Neural cell (in vitro differentiated cells): Measurements from ENCODE around the gene TTC39B. TPM values are rescaled to one million over a fixed set of nuclear protein-coding genes. Genes with fewer than 3 reads are reported as not detected.

ENCODE experiments used
- H2AFZ ChIP-seq: fragments of 200-600, 300-800 bp; sonication (generic), shearing (Covaris generic); 2 replicates; pipeline ENCODE4 v1.6.0; 2014; ENCODE audit warnings: low read depth, mild to moderate bottlenecking, antibody characterized with exemption, low read length, moderate library complexity
- H3F3A ChIP-seq: fragments of 200-600 bp; shearing (Covaris generic); 2 replicates; pipeline ENCODE4 v1.6.1; 2016; ENCODE audit warnings: mild to moderate bottlenecking, moderate library complexity, mixed read lengths, antibody characterized with exemption, low read length; ENCODE audit not compliant: insufficient read depth, poor library complexity, severe bottlenecking
- H3K27ac ChIP-seq: fragments of 200-600, 300-800 bp; sonication (generic), shearing (Covaris generic); 2 replicates; pipeline ENCODE4 v1.5.1; 2014; ENCODE audit warnings: mild to moderate bottlenecking, low read length, moderate library complexity
- H3K27me3 ChIP-seq: fragments of 300-800, 200-600 bp; sonication (generic), shearing (Covaris generic); 2 replicates; pipeline ENCODE4 v1.6.0; 2014; ENCODE audit warnings: mild to moderate bottlenecking, low read depth, low read length, moderate library complexity; ENCODE audit not compliant: insufficient read depth
- H3K36me3 ChIP-seq: fragments of 300-800, 200-600 bp; sonication (generic), shearing (Covaris generic); 2 replicates; pipeline ENCODE4 v1.5.1; 2014; ENCODE audit warnings: mild to moderate bottlenecking, antibody characterized with exemption, low read length, moderate library complexity; ENCODE audit not compliant: insufficient read depth
- H3K4me2 ChIP-seq: fragments of 300-800, 200-600 bp; sonication (generic), shearing (Covaris generic); 2 replicates; pipeline ENCODE4 v1.6.0; 2014; ENCODE audit warnings: mild to moderate bottlenecking, low read length
- H3K4me3 ChIP-seq: fragments of 300-800, 200-600 bp; sonication (generic), shearing (Covaris generic); 2 replicates; pipeline ENCODE4 v1.5.1; 2014; ENCODE audit warnings: mild to moderate bottlenecking, low read length, moderate library complexity
- H3K79me2 ChIP-seq: fragments of 200-600 bp; shearing (Covaris generic); replicated peaks from 2 replicates; pipeline ENCODE4 v1.6.0; 2014; ENCODE audit warnings: mild to moderate bottlenecking, low read length, moderate library complexity; ENCODE audit not compliant: insufficient read depth
- H3K9ac ChIP-seq: fragments of 300-800, 200-600 bp; sonication (generic), shearing (Covaris generic); 2 replicates; pipeline ENCODE4 v1.6.1; 2016; ENCODE audit warnings: mild to moderate bottlenecking, low read length, mixed read lengths
- H3K9me2 ChIP-seq: fragments of 200-600 bp; shearing (Covaris generic); 2 replicates; pipeline ENCODE4 v1.6.1; 2016; ENCODE audit warnings: mild to moderate bottlenecking, low read length, mixed read lengths; ENCODE audit not compliant: insufficient read depth
- H3K9me3 ChIP-seq: fragments of 200-600, 300-800 bp; sonication (generic), shearing (Covaris generic); 2 replicates; pipeline ENCODE4 v1.6.1; 2016; ENCODE audit warnings: mild to moderate bottlenecking, mixed run types, low read length, moderate library complexity, mixed read lengths
- H4K20me1 ChIP-seq: fragments of 200-600 bp; shearing (Covaris generic); 2 replicates; pipeline ENCODE4 v1.6.1; 2016; ENCODE audit warnings: mild to moderate bottlenecking, mixed run types; ENCODE audit not compliant: insufficient read depth
- CTCF ChIP-seq: fragments of 450-650 bp; IDR thresholded peaks from 2 replicates; pipeline ENCODE4 v1.5.1; 2014; ENCODE audit warnings: antibody characterized with exemption, mild to moderate bottlenecking, moderate library complexity; ENCODE audit not compliant: poor library complexity, severe bottlenecking
- EP300 ChIP-seq: fragments of 450-650 bp; conservative IDR thresholded peaks from 2 replicates; pipeline ENCODE4 v1.6.1; 2014; ENCODE audit warnings: antibody characterized with exemption, mild to moderate bottlenecking, moderate library complexity; ENCODE audit not compliant: poor library complexity, severe bottlenecking
- EZH2 ChIP-seq: fragments of 200-600, 300-800 bp; shearing (Covaris generic), sonication (generic); IDR thresholded peaks from 2 replicates; pipeline ENCODE4 v1.6.1; 2014; ENCODE audit warnings: antibody characterized with exemption, low read length, borderline replicate concordance, mild to moderate bottlenecking; ENCODE audit not compliant: insufficient read depth, poor library complexity, severe bottlenecking
- MXI1 ChIP-seq: fragments of 450-650 bp; conservative IDR thresholded peaks from 2 replicates; pipeline ENCODE4 v1.6.1; 2014; ENCODE audit warnings: antibody characterized with exemption, mild to moderate bottlenecking; ENCODE audit not compliant: poor library complexity, severe bottlenecking
- POLR2AphosphoS5 ChIP-seq: IDR thresholded peaks from 2 replicates; pipeline ENCODE4 v1.6.1; 2012
- RAD21 ChIP-seq: fragments of 450-650 bp; conservative IDR thresholded peaks from 2 replicates; pipeline ENCODE4 v1.6.1; 2014; ENCODE audit warnings: antibody characterized with exemption, mild to moderate bottlenecking, moderate library complexity
- REST ChIP-seq: IDR thresholded peaks from 2 replicates; pipeline ENCODE4 v1.6.1; 2012; ENCODE audit warnings: borderline replicate concordance
- SMC3 ChIP-seq: fragments of 450-650 bp; conservative IDR thresholded peaks from 2 replicates; pipeline ENCODE4 v1.6.1; 2014; ENCODE audit warnings: antibody characterized with exemption, mild to moderate bottlenecking, moderate library complexity; ENCODE audit not compliant: poor library complexity
- TAF1 ChIP-seq: IDR thresholded peaks from 2 replicates; pipeline ENCODE4 v1.6.1; 2012; ENCODE audit warnings: low read depth
- polyA plus RNA-seq: library from polyadenylated mRNA; depleted of rRNA; stranded (reverse); fragments of >200 nt; gene quantifications from 2 replicates; pipeline ENCODE4 v1.2.3, GENCODE V29; 2014

The TTC39B gene
- polyA plus RNA-seq, 1 donor from 2014 or later, result 2.8 TPM

- H2AFZ ChIP-seq, result no peak overlapping the region
- no peak overlapping the region for H3K4me3 ChIP-seq
- no peak overlapping the region for H3K27ac ChIP-seq
- no peaks in the 10 kb centered on the region for H3K9me3 ChIP-seq
- H4K20me1 ChIP-seq, result no peaks in the 10 kb centered on the region
- H3K79me2 ChIP-seq, result no peaks in the 10 kb centered on the region
- H3K36me3 ChIP-seq, result no peaks in the 10 kb centered on the region
- no peaks in the 10 kb centered on the region for H3K27me3 ChIP-seq
- TF ChIP-seq EP300 (no peak), REST (no peak), CTCF (no peak), RAD21 (no peak), POLR2AphosphoS5 (no peak), EZH2 (no peak), TAF1 (no peak), SMC3 (no peak), MXI1 (no peak)
- H3K4me2 ChIP-seq, result no peak overlapping the region
- H3K9ac ChIP-seq, result no peak overlapping the region
- no peaks in the 10 kb centered on the region for H3F3A ChIP-seq
- H3K9me2 ChIP-seq, result no peaks in the 10 kb centered on the region
These were observed 43.1 kb upstream of the TTC39B start for GRCh38 chr9:15349892-15350761.

GRCh38 chr9:15346837-15347236, 39.8 kb upstream of the TTC39B start:
- Histone ChIP-seq H3K9ac (no peak overlapping the region), H3K9me3 (no peaks in the 10 kb centered on the region), H3K9me2 (no peaks in the 10 kb centered on the region), H2AFZ (no peak overlapping the region), H3K4me3 (no peak overlapping the region), H3K36me3 (no peaks in the 10 kb centered on the region), H3K79me2 (no peaks in the 10 kb centered on the region), H3K4me2 (no peak overlapping the region), H3F3A (no peaks in the 10 kb centered on the region), H4K20me1 (no peaks in the 10 kb centered on the region), H3K27ac (no peak overlapping the region), H3K27me3 (no peaks in the 10 kb centered on the region)
- TF ChIP-seq SMC3, result no peak
- TF ChIP-seq RAD21, result no peak
- TF ChIP-seq EP300, result no peak
- no peak for TF ChIP-seq POLR2AphosphoS5
- no peak for TF ChIP-seq TAF1
- TF ChIP-seq MXI1, result no peak
- no peak for TF ChIP-seq REST
- no peak for TF ChIP-seq CTCF
- no peak for TF ChIP-seq EZH2
